Neural progenitor cell (in vitro differentiated cells): ENCODE data around the gene GUCY2C.

Experiments used
- EZH2phosphoT487 ChIP-seq: fragments of 200-600 bp; sonication (generic); IDR thresholded peaks from 2 replicates; pipeline ENCODE4 v1.6.1; 2017; ENCODE audit warnings: antibody characterized with exemption
- TF ChIP-seq, protein P1 (sequence below): fragments of 200-600 bp; sonication (generic); IDR thresholded peaks from 2 replicates; pipeline ENCODE4 v1.5.1; 2017; ENCODE audit warnings: antibody characterized with exemption, mild to moderate bottlenecking

DNA sequence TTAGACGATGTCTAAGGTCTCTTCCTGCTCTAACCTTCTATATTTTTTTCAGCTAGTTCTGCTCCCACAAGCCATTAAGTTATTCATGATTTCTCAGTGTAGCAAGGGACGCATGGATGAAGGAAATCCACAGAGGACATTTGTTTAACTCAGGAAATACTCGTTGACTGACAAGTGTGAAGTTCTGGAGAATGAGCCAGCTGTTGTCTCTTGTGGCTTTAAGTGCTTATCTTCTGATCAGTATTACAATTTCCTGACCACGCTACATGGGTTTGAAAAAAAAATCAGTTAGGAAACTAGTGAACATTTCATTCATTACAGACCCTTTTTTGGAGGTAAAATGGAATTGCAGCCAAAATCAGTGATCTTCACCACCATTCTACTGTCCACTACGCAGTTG, 53.1 kb downstream of the GUCY2C start:
- TF ChIP-seq EZH2phosphoT487: no peak
- TF ChIP-seq, protein P1, sequence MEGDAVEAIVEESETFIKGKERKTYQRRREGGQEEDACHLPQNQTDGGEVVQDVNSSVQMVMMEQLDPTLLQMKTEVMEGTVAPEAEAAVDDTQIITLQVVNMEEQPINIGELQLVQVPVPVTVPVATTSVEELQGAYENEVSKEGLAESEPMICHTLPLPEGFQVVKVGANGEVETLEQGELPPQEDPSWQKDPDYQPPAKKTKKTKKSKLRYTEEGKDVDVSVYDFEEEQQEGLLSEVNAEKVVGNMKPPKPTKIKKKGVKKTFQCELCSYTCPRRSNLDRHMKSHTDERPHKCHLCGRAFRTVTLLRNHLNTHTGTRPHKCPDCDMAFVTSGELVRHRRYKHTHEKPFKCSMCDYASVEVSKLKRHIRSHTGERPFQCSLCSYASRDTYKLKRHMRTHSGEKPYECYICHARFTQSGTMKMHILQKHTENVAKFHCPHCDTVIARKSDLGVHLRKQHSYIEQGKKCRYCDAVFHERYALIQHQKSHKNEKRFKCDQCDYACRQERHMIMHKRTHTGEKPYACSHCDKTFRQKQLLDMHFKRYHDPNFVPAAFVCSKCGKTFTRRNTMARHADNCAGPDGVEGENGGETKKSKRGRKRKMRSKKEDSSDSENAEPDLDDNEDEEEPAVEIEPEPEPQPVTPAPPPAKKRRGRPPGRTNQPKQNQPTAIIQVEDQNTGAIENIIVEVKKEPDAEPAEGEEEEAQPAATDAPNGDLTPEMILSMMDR: no peak
